Activated CD4-positive, CD25-positive, alpha-beta regulatory T cell treated with anti-CD3 and anti-CD28 coated beads, Interleukin-2, amount 50 U/mL, for 24 hours (primary cell): ENCODE results near the gene EWSR1.

Experiments used
- ATAC-seq, 2 donors: fragments of 150-1000 bp; cut with Tn5 transposase; one replicate each; pipeline ENCODE4 v1.10.0; 2021; ENCODE audit warnings: mild to moderate bottlenecking in 1 of 2, moderate library complexity in 1 of 2

The EWSR1 gene

GRCh38 chr22:29269731-29270474 is 1.8 kb downstream of the EWSR1 start:
- no peak for ATAC-seq

- peak in 1 of 2 donors; percentile 6 for ATAC-seq
Measured at GRCh38 chr22:29270475-29271271, 2.6 kb downstream of the EWSR1 start.

- ATAC-seq: no peak
Measured at GRCh38 chr22:29272624-29273023, 4.6 kb downstream of the EWSR1 start.

DNA sequence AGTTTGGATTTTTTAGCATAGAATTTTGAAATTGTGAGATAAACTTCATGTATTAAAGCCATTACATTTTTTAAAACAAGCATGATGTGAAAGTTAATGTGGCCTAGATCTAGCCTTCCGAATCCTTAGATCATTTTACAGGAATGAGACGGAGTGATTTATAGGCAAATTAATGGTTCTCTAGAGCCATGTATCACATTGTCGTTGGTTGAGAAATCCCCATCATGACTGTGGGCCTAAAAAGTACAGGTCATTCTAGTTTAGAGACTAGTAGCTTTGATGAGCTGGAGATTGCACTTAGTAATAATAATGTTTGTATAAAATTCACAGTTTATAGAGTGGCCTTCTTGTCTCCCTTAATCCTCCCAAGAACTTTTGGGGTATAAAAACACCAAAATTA is 7.1 kb downstream of the EWSR1 start:
- ATAC-seq: no peak

DNA sequence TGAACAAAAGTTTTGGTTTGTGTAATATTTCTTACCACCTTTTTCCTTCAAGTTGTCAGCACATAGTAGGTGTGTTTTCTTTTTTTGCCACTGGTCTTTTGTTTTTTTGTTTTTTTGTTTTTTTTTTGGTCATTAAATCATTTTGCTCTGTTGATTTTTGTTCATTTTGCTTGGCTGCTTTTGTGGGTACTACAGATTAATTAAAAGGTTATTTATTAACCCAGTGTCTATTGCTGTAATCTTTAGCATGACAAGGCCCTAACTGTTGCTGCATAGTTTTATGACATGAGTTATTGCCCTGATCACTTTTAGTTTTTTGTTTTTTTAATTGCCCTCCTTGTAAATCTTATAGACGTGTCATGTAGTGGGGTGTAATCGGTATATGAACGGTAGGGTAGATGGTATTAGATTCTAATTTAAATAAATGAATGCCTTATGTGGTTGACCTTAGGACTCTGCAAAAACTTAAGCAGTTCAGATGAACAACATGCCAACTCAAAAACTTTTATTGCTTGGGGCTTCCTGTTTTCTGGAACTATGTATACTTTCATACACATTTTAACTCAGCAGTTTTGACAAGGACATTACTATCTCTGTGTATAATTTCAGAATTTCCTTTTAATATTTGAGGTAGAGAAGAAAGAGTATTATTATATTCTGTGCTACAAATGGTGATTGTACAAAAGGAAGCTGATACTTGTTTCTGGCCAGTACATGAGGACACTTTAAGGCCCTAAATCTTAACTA is 7.9 kb downstream of the EWSR1 start:
- ATAC-seq: no peak

- no peak for ATAC-seq
Measured at GRCh38 chr22:29277927-29278326, 9.9 kb downstream of the EWSR1 start.

- ATAC-seq: no peak
Measured at GRCh38 chr22:29284196-29284595, 16.1 kb downstream of the EWSR1 start.

DNA sequence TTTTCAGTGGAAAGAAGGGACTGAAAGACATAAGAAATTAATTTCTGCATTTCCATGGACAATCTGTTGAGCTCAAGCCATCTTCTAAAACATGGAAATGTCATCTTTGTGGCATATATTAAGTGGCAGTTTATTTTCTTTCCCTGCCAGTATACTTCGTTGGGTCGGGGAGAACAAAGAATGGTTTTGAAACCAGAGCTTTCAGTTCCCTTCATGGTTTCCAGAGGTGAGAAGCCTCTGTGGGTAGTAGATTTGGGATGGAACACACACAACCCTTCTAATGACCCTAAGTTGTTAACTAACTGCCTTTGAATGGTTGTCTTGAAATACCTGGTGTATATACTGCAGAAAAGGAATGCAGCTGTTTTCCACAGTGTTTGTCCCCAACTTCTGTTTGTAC is 20.8 kb downstream of the EWSR1 start:
- no peak for ATAC-seq

GRCh38 chr22:29290061-29290460 is 22.0 kb downstream of the EWSR1 start:
- no peak for ATAC-seq

DNA sequence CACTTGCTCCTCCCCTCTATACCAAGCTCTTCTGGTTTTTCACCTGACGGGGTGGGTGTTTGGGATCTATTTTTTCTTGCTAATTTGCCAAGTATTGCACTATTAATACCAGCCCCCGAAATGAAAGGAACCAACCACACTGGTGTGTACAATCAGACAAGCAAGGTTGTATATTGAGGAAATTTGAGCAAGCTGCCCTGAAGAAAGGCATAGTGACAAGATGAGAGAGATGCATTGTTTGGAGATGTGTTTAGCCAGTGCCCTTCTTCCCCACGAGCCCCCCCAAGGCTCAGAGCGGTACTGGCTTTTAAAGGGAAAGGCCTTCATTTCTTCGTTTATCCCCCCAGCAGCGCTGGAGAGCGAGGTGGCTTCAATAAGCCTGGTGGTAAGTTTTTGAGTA is 23.1 kb downstream of the EWSR1 start:
- ATAC-seq: no peak

- no peak for ATAC-seq
Measured at GRCh38 chr22:29292379-29292778, 24.3 kb downstream of the EWSR1 start.

GRCh38 chr22:29298641-29299040 is 30.6 kb downstream of the EWSR1 start:
- ATAC-seq: no peak

GRCh38 chr22:29299136-29299900 is 31.2 kb downstream of the EWSR1 start:
- ATAC-seq: no peak

- ATAC-seq: no peak
Measured at GRCh38 chr22:29300467-29300806, 32.4 kb downstream of the EWSR1 start.

- peak in 1 of 2 donors; percentile 10 for ATAC-seq
Measured at GRCh38 chr22:29300807-29301601, 32.9 kb downstream of the EWSR1 start.

GRCh38 chr22:29301716-29302401 is 33.8 kb downstream of the EWSR1 start:
- no peak for ATAC-seq

- ATAC-seq: no peak
Measured at GRCh38 chr22:29302402-29302680, 34.3 kb downstream of the EWSR1 start.

DNA sequence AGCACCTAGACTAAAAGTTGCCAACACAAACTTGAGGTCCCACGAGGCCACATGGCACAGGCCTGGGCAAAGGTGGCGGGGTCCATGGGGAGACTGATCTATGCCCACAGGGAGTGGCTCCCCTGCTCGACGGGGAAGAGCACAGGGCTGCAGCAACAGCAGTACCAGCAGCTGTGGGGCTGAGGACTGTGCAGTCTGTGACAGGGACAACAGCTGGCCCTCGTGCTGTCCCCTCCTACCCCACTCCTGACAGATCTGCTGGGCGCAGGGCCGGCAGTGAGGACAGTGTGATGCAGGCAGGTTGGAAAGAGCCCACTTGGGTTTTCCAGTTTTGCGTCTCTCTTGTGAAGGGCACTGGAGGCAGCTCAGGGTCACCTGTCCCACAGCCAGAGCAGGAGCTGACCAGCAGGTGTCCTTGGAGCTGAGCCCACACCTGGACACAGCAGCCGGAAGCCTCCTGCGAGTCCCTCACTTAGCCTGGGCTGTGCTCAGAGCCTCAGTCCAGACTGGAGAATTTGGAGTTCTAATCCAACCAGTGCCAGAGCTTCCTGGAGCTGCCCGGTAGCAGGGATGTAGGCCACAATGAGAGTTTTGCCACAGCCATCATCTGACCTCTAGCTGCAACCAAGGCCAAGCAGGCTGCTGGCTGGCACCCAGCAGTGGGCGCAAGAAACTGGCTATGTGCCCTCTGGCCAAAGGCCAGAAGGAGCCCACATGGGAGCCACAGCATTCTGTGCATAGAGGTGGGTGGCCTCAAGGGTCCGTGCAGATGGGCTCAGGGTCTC is 34.8 kb downstream of the EWSR1 start:
- ATAC-seq: no peak

- ATAC-seq: no peak
Measured at GRCh38 chr22:29305836-29306174, 37.7 kb downstream of the EWSR1 start.

GRCh38 chr22:29306175-29306834 is 38.2 kb downstream of the EWSR1 start, which contains the start of gene GAS2L1:
Gene GAS2L1 (plus strand): TSS chr22:29306650. CDS start chr22:29308106, 1,456 bp downstream.
- peak; percentile 35 to 39 for ATAC-seq
